Type B pancreatic cell (in vitro differentiated cells): ENCODE measurements around the gene CARF. TPM values are rescaled to one million over a fixed set of nuclear protein-coding genes. Genes with fewer than 3 reads are reported as not detected.

ENCODE experiments used
- DNase-seq: peaks from one replicate; pipeline ENCODE4 v3.0.0; 2021; ENCODE audit warnings: mixed read lengths; ENCODE audit not compliant: unreplicated experiment; ENCODE audit errors: extremely low spot score
- H3K27ac Mint-ChIP-seq: 2 replicates; pipeline ENCODE4 v1.8.0; 2021; ENCODE audit warnings: mild to moderate bottlenecking, mixed read lengths
- H3K27me3 Mint-ChIP-seq: 2 replicates; pipeline ENCODE4 v1.8.0; 2021; ENCODE audit warnings: mixed read lengths
- H3K36me3 Mint-ChIP-seq: 2 replicates; pipeline ENCODE4 v1.8.0; 2021; ENCODE audit warnings: mixed read lengths
- H3K4me1 Mint-ChIP-seq: one replicate; pipeline ENCODE4 v1.8.0; 2021; ENCODE audit warnings: mixed read lengths; ENCODE audit not compliant: unreplicated experiment
- H3K4me3 Mint-ChIP-seq: 2 replicates; pipeline ENCODE4 v1.8.0; 2021; ENCODE audit warnings: mild to moderate bottlenecking, mixed read lengths
- H3K9me3 Mint-ChIP-seq: 2 replicates; pipeline ENCODE4 v1.8.0; 2021; ENCODE audit warnings: mixed read lengths
- CTCF ChIP-seq: fragments of 200-600 bp; sonication (generic); conservative IDR thresholded peaks from 2 replicates; pipeline ENCODE4 v1.5.0; 2021; ENCODE audit warnings: antibody characterized with exemption, mild to moderate bottlenecking
- total RNA-seq: library from RNA; stranded (reverse); gene quantifications from 2 replicates; pipeline ENCODE4 v1.2.1, GENCODE V29; 2021; ENCODE audit warnings: low replicate concordance

CARF gene
- total RNA-seq, 1 donor from 2014 or later = 11.0 TPM

GRCh38 chr2:203021991-203022390 is 109.9 kb downstream of the CARF start:
- TF ChIP-seq CTCF = no peak
- Mint-ChIP-seq H3K4me1 (peaks cover 22% of the 10 kb centered on the region), H3K36me3 (peaks cover 6% of the 10 kb centered on the region), H3K27ac (no peak overlapping the region), H3K27me3 (no peaks in the 10 kb centered on the region), H3K9me3 (no peaks in the 10 kb centered on the region), H3K4me3 (no peak overlapping the region)
- DNase-seq = no peak

GRCh38 chr2:203022751-203023150 is 110.7 kb downstream of the CARF start:
- peaks cover 6% of the 10 kb centered on the region for H3K36me3 Mint-ChIP-seq
- H3K9me3 Mint-ChIP-seq = no peaks in the 10 kb centered on the region
- H3K4me3 Mint-ChIP-seq = no peak overlapping the region

GRCh38 chr2:203025592-203025991 is 113.5 kb downstream of the CARF start:
- Mint-ChIP-seq H3K9me3 (no peaks in the 10 kb centered on the region), H3K27me3 (no peaks in the 10 kb centered on the region), H3K4me1 (peaks cover 5% of the 10 kb centered on the region), H3K27ac (no peak overlapping the region), H3K36me3 (peaks cover 6% of the 10 kb centered on the region), H3K4me3 (no peak overlapping the region)
- DNase-seq = no peak
- TF ChIP-seq CTCF = no peak

More at GRCh38 chr2:203022751-203023150, 110.7 kb downstream of the CARF start:
- Mint-ChIP-seq H3K4me1 (peaks cover 21% of the 10 kb centered on the region), H3K27ac (no peak overlapping the region), H3K27me3 (no peaks in the 10 kb centered on the region)
- no peak for DNase-seq
- TF ChIP-seq CTCF = no peak

- Mint-ChIP-seq H3K27ac (no peak overlapping the region), H3K9me3 (peaks cover 5% of the 10 kb centered on the region), H3K4me3 (no peak overlapping the region), H3K4me1 (peaks cover 14% of the 10 kb centered on the region), H3K27me3 (no peaks in the 10 kb centered on the region), H3K36me3 (peaks cover 5% of the 10 kb centered on the region)
- no peak for DNase-seq
- no peak for TF ChIP-seq CTCF
These were observed 118.5 kb downstream of the CARF start for GRCh38 chr2:203030545-203030944.

GRCh38 chr2:203030991-203031390 is 118.9 kb downstream of the CARF start:
- Mint-ChIP-seq H3K27me3 (no peaks in the 10 kb centered on the region), H3K4me1 (peaks cover 10% of the 10 kb centered on the region)

More at GRCh38 chr2:203030991-203031390, 118.9 kb downstream of the CARF start:
- H3K9me3 Mint-ChIP-seq = peaks cover 5% of the 10 kb centered on the region
- TF ChIP-seq CTCF = no peak
- DNase-seq = no peak
- no peak overlapping the region for H3K4me3 Mint-ChIP-seq
- H3K27ac Mint-ChIP-seq = no peak overlapping the region
- peaks cover 5% of the 10 kb centered on the region for H3K36me3 Mint-ChIP-seq
